ENCODE measurements around the gene ESYT1.

ESYT1 gene

GRCh38 chr12:56188778-56189098 lies 60.7 kb downstream of the ESYT1 start:
- DNase-seq (ENCODE audit: low spot score) = no peak

- DNase-seq (ENCODE audit: low spot score) = peak; percentile 84
These were observed 61.2 kb downstream of the ESYT1 start, which contains the start of gene SMARCC2 for GRCh38 chr12:56189099-56189917. Gene SMARCC2 (minus strand): TSS chr12:56189483. CDS start chr12:56189461, 22 bp downstream.

GRCh38 chr12:56189918-56190694 lies 62.0 kb downstream of the ESYT1 start:
- DNase-seq (ENCODE audit: low spot score) = peak; percentile 78

- DNase-seq (ENCODE audit: low spot score) = no peak
These were observed 62.7 kb downstream of the ESYT1 start for GRCh38 chr12:56190695-56191155.

GRCh38 chr12:56192582-56192981 lies 64.5 kb downstream of the ESYT1 start:
- no peak for DNase-seq (ENCODE audit: low spot score)

- DNase-seq (ENCODE audit: low spot score) = peak; percentile 86
These were observed 65.0 kb downstream of the ESYT1 start for GRCh38 chr12:56193025-56193578.
